Fibroblast of the aortic adventitia (primary cell): Measurements from ENCODE around the gene LANCL2. TPM values are rescaled to one million over a fixed set of nuclear protein-coding genes. Genes with fewer than 3 reads are reported as not detected.

Source experiments
- DNase-seq: peaks from one replicate; pipeline ENCODE4 v3.0.0-alpha.2; 2010; ENCODE audit warnings: low read depth
- H3K4me3 ChIP-seq: 2 replicates; pipeline ENCODE4 v1.5.1; 2011; ENCODE audit warnings: low read depth, mild to moderate bottlenecking, control low read depth, low read length, moderate library complexity
- CTCF ChIP-seq: IDR thresholded peaks from 2 replicates; pipeline ENCODE4 v1.5.1; 2011; ENCODE audit warnings: mild to moderate bottlenecking, low read length, control low read depth, inconsistent platforms; ENCODE audit not compliant: insufficient read depth
- total RNA-seq: library from RNA; depleted of rRNA; stranded (reverse); fragments of >200 nt; gene quantifications from 2 replicates; pipeline ENCODE4 v1.2.3, GENCODE V29; 2012; ENCODE audit warnings: low replicate concordance

Gene LANCL2
- total RNA-seq, 1 donor, result 14.6 TPM

GRCh38 chr7:55440040-55440690, 75.0 kb downstream of the LANCL2 start:
- H3K4me3 ChIP-seq, result no peak overlapping the region
- no peak for TF ChIP-seq CTCF
- no peak for DNase-seq

- no peak for TF ChIP-seq CTCF
- DNase-seq, result no peak
- H3K4me3 ChIP-seq, result no peak overlapping the region
Measured at GRCh38 chr7:55441002-55441401, 75.9 kb downstream of the LANCL2 start.

- peak; percentile 73 for DNase-seq
- no peak overlapping the region for H3K4me3 ChIP-seq
- no peak for TF ChIP-seq CTCF
Measured at GRCh38 chr7:55441774-55442522, 76.8 kb downstream of the LANCL2 start.

- no peak for DNase-seq
- TF ChIP-seq CTCF, result no peak
- no peak overlapping the region for H3K4me3 ChIP-seq
Measured at GRCh38 chr7:55444786-55445185, 79.6 kb downstream of the LANCL2 start.

- no peak for DNase-seq
- no peak overlapping the region for H3K4me3 ChIP-seq
- TF ChIP-seq CTCF, result no peak
Measured at GRCh38 chr7:55448526-55448925, 83.4 kb downstream of the LANCL2 start.

- no peak for DNase-seq
- TF ChIP-seq CTCF, result no peak
- no peak overlapping the region for H3K4me3 ChIP-seq
Measured at GRCh38 chr7:55449205-55449991, 84.3 kb downstream of the LANCL2 start.
